Upper lobe of left lung (tissue), 4 donors: Measurements from ENCODE around the gene CFAP300.

Experiments
- POLR2A ChIP-seq, 4 donors: fragments of 450-650 bp; IDR thresholded peaks; one replicate each; pipeline ENCODE4 v1.5.1; 2016 to 2017; ENCODE audit warnings: antibody characterized with exemption in 4 of 4, mild to moderate bottlenecking in 2 of 4
- TF ChIP-seq, protein P1 (sequence below), 6 experiments: fragments of 450-650 bp in 4 of 6; fragments of 200-600 bp in 2 of 6; sonication (generic) in 2 of 6; IDR thresholded peaks; one replicate each; pipeline ENCODE4 v1.5.1; 2016 to 2019; ENCODE audit warnings: antibody characterized with exemption in 6 of 6

DNA sequence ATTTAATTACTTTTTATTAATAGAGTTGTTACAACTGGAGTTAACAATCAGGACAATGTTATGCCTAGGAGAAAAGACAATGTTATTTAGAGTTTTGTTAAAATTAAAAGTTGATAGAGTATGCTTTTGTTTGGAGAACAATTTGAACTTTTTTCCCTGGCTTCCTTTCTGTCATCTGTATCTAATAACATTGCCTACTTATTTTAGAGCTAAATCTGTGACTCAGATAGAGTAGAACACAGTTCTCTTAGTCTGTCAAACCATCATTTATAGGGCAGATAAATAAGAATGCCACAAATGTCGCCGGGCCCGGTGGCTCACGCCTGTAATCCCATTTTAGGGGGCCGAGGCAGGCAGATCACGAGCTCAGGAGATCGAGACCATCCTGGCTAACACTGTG lies 34.1 kb downstream of the CFAP300 start:
- TF ChIP-seq, protein P1, sequence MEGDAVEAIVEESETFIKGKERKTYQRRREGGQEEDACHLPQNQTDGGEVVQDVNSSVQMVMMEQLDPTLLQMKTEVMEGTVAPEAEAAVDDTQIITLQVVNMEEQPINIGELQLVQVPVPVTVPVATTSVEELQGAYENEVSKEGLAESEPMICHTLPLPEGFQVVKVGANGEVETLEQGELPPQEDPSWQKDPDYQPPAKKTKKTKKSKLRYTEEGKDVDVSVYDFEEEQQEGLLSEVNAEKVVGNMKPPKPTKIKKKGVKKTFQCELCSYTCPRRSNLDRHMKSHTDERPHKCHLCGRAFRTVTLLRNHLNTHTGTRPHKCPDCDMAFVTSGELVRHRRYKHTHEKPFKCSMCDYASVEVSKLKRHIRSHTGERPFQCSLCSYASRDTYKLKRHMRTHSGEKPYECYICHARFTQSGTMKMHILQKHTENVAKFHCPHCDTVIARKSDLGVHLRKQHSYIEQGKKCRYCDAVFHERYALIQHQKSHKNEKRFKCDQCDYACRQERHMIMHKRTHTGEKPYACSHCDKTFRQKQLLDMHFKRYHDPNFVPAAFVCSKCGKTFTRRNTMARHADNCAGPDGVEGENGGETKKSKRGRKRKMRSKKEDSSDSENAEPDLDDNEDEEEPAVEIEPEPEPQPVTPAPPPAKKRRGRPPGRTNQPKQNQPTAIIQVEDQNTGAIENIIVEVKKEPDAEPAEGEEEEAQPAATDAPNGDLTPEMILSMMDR (IDR thresholded peaks at IDR 0.05), result no peak
- TF ChIP-seq POLR2A (IDR thresholded peaks at IDR 0.05), result no peak
